ENCODE measurements around the gene LMO1.

The LMO1 gene

GRCh38 chr11:8225589-8226036 lies 38.1 kb downstream of the LMO1 start:
- DNase-seq: peak; percentile 75

- no peak for DNase-seq
These were observed 39.0 kb downstream of the LMO1 start for GRCh38 chr11:8224711-8225110.

- no peak for DNase-seq
These were observed 39.5 kb downstream of the LMO1 start for GRCh38 chr11:8224161-8224591.

GRCh38 chr11:8223513-8223900 lies 40.2 kb downstream of the LMO1 start:
- no peak for DNase-seq

- DNase-seq: no peak
These were observed 40.7 kb downstream of the LMO1 start for GRCh38 chr11:8222820-8223512.

GRCh38 chr11:8221917-8222495 lies 41.7 kb downstream of the LMO1 start:
- DNase-seq: no peak

- DNase-seq: no peak
These were observed 42.5 kb downstream of the LMO1 start for GRCh38 chr11:8221046-8221723.

GRCh38 chr11:8220261-8221045 lies 43.2 kb downstream of the LMO1 start:
- no peak for DNase-seq

GRCh38 chr11:8219257-8220021 lies 44.2 kb downstream of the LMO1 start:
- DNase-seq: peak; percentile 45

GRCh38 chr11:8218840-8219239 lies 44.8 kb downstream of the LMO1 start:
- DNase-seq: no peak

- DNase-seq: no peak
These were observed 45.3 kb downstream of the LMO1 start for GRCh38 chr11:8218409-8218808.

GRCh38 chr11:8217926-8218325 lies 45.8 kb downstream of the LMO1 start:
- no peak for DNase-seq

- no peak for DNase-seq
These were observed 46.5 kb downstream of the LMO1 start for GRCh38 chr11:8217136-8217535.

GRCh38 chr11:8213376-8213775 lies 50.3 kb downstream of the LMO1 start:
- DNase-seq: no peak

GRCh38 chr11:8209208-8209807 lies 54.4 kb downstream of the LMO1 start:
- DNase-seq: peak; percentile 53

- DNase-seq: no peak
These were observed 56.3 kb downstream of the LMO1 start for GRCh38 chr11:8207080-8208000.

GRCh38 chr11:8206251-8207079 lies 57.2 kb downstream of the LMO1 start:
- DNase-seq: no peak

- no peak for DNase-seq
These were observed 58.1 kb downstream of the LMO1 start for GRCh38 chr11:8205566-8205965.

- DNase-seq: no peak
These were observed 59.1 kb downstream of the LMO1 start for GRCh38 chr11:8204596-8204995.

- no peak for DNase-seq
These were observed 59.7 kb downstream of the LMO1 start for GRCh38 chr11:8204025-8204424.

Measured in stimulated activated CD4-positive, alpha-beta T cell treated with anti-CD3 and anti-CD28 coated beads, Interleukin-15, amount 100 ng/mL, for 24 hours (primary cell).